ENCODE results near the gene GASK1B. TPM values are rescaled to one million over a fixed set of nuclear protein-coding genes. Genes with fewer than 3 reads are reported as not detected.

Gene GASK1B
- total and polyA plus RNA-seq, 2 of the 4 experiments (the other 2 are of a cell fraction): 4.1 to 5.4 TPM

- Histone ChIP-seq H3K56ac (ENCODE audit: extremely low read depth, insufficient read depth, low read length) (no peak overlapping the region), H3K23ac (ENCODE audit: low read depth, low read length) (no peak overlapping the region), H2BK120ac (ENCODE audit: low read depth, low read length) (no peak overlapping the region), H3K4ac (ENCODE audit: low read depth, low read length) (no peak overlapping the region), H3K9ac (ENCODE audit: low read depth, low read length) (no peak overlapping the region), H3K79me1 (ENCODE audit: low read depth in 1 of 2, low read length in 2 of 2) (no peaks in the 10 kb centered on the region), H3K27ac (ENCODE audit: insufficient read depth, low read length) (no peak overlapping the region), H3K4me1 (ENCODE audit: control insufficient read depth, insufficient read depth, low read length) (peaks cover 3% of the 10 kb centered on the region; the same call in 1 of the 2 replicates), H3K18ac (ENCODE audit: low read depth, low read length) (no peak overlapping the region), H3K4me3 (ENCODE audit: insufficient read depth, low read depth, low read length) (no peak overlapping the region), H4K5ac (ENCODE audit: low read depth, low read length) (no peak overlapping the region), H2BK20ac (ENCODE audit: low read depth, low read length) (no peak overlapping the region), H2BK15ac (ENCODE audit: low read depth, low read length) (no peak overlapping the region), H2BK5ac (ENCODE audit: low read depth, low read length, poor library complexity, severe bottlenecking) (no peak overlapping the region), H4K20me1 (ENCODE audit: insufficient read depth, low read length) (no peaks in the 10 kb centered on the region), H3K27me3 (ENCODE audit: control insufficient read depth, insufficient read depth, low read length) (no peaks in the 10 kb centered on the region), H3K36me3 (ENCODE audit: control insufficient read depth, insufficient read depth, low read length) (no peaks in the 10 kb centered on the region), H2AK5ac (ENCODE audit: low read depth, low read length) (no peak overlapping the region), H3K4me2 (ENCODE audit: low read depth, low read length) (no peak overlapping the region), H2AFZ (replicated peaks; ENCODE audit: low read length, poor library complexity) (no peak overlapping the region), H3K9me1 (ENCODE audit: insufficient read depth, low read length) (peaks cover 2% of the 10 kb centered on the region; the same call in 1 of the 2 replicates), H4K8ac (ENCODE audit: low read depth in 2 of 2, low read length in 2 of 2) (no peak overlapping the region), H4K91ac (ENCODE audit: insufficient read depth, low read depth, low read length) (no peak overlapping the region), H3K14ac (replicated peaks; ENCODE audit: low read depth, low read length) (no peak overlapping the region), H3K9me3 (ENCODE audit: control insufficient read depth, insufficient read depth, low read length) (no peaks in the 10 kb centered on the region), H2AK9ac (replicated peaks; ENCODE audit: low read depth, low read length, poor library complexity) (no peak overlapping the region)
- WGBS, 2 experiments (ENCODE audit: extremely low coverage in 2 of 2, insufficient read length in 1 of 2): no CpG with 5 or more reads among the region's 1 CpG
- dilution Hi-C loops (cut with HindIII; ENCODE audit: low sequenced_read_pairs, unreplicated experiment): no loop called here
- DNase-seq: no peak
- no peak for ATAC-seq (ENCODE audit: low read depth)
- intact Hi-C loops (cut with micrococcal nuclease): no loop called here
- in situ Hi-C loops (cut with MboI; ENCODE audit: low sequenced_read_pairs): no loop called here
- no TSS peak for BruUV-seq (replicated peaks)
- CTCF ChIA-PET: no interaction called here
- TF ChIP-seq SMC3 (IDR thresholded peaks at IDR 0.05; ENCODE audit: low read depth, low read length): no peak
- no peak for TF ChIP-seq POLR2A (IDR thresholded peaks at IDR 0.05; ENCODE audit: low read depth, low read length)
- no peak for TF ChIP-seq FOS (IDR thresholded peaks at IDR 0.05; ENCODE audit: low read depth, low read length)
- TF ChIP-seq CTCF (conservative IDR thresholded peaks at IDR 0.05; ENCODE audit: low read depth, low read length): no peak
- no peak for TF ChIP-seq ELK1 (IDR thresholded peaks at IDR 0.05; ENCODE audit: borderline replicate concordance, low read depth, low read length)
- TF ChIP-seq MAZ (IDR thresholded peaks at IDR 0.05; ENCODE audit: borderline replicate concordance, low read depth, low read length): no peak
- POLR2A ChIA-PET (ENCODE audit: unreplicated experiment): no interaction called here
These were observed 42.0 kb upstream of the GASK1B start for GRCh38 chr4:158214856-158215255.
